Keratinocyte (primary cell): ENCODE data around the gene CNTNAP2. TPM values are rescaled to one million over a fixed set of nuclear protein-coding genes. Genes with fewer than 3 reads are reported as not detected.

Source experiments
- DNase-seq: peaks from one replicate; pipeline ENCODE4 v3.0.0-alpha.2; 2011; ENCODE audit warnings: low read depth, missing footprints, low spot score
- FAIRE-seq: peaks from 2 replicates; lab custom pipeline; 2011; peaks lifted over from hg19 to GRCh38; lab: Jason Lieb, UNC
- H2AFZ ChIP-seq: 2 replicates; pipeline ENCODE4 v1.6.0; 2012; ENCODE audit warnings: low read length, control low read depth, inconsistent platforms; ENCODE audit not compliant: control insufficient read depth
- H3K27ac ChIP-seq: 2 replicates; pipeline ENCODE4 v1.5.1; 2011; ENCODE audit warnings: low read length; ENCODE audit not compliant: control insufficient read depth, insufficient read depth
- H3K27me3 ChIP-seq: 3 replicates; pipeline ENCODE4 v1.6.0; 2011; ENCODE audit warnings: low read length; ENCODE audit not compliant: control insufficient read depth, insufficient read depth; ENCODE audit errors: extremely low read depth
- H3K36me3 ChIP-seq, 2 experiments: 2 replicates in 1 of 2; 3 replicates in 1 of 2; pipeline ENCODE4 v1.5.1; 2011; ENCODE audit warnings: low read length in 2 of 2, mild to moderate bottlenecking in 1 of 2; ENCODE audit not compliant: control insufficient read depth in 2 of 2, insufficient read depth in 2 of 2; ENCODE audit errors: extremely low read depth in 1 of 2
- H3K4me1 ChIP-seq: 3 replicates; pipeline ENCODE4 v1.5.1; 2011; ENCODE audit warnings: low read length; ENCODE audit not compliant: control insufficient read depth, insufficient read depth; ENCODE audit errors: extremely low read depth
- H3K4me2 ChIP-seq: 3 replicates; pipeline ENCODE4 v1.6.0; 2011; ENCODE audit warnings: low read depth, low read length; ENCODE audit not compliant: control insufficient read depth, insufficient read depth; ENCODE audit errors: extremely low read depth
- H3K4me3 ChIP-seq, 3 experiments: fragments of 200-600 bp in 1 of 3; sonication (generic) in 1 of 3; 2 replicates in 2 of 3; 3 replicates in 1 of 3; pipeline ENCODE4 v1.5.1; 2011 to 2016; ENCODE audit warnings: low read length in 3 of 3, mild to moderate bottlenecking in 3 of 3, control low read depth in 2 of 3, inconsistent platforms in 1 of 3, low read depth in 1 of 3, mixed read lengths in 1 of 3, mixed run types in 1 of 3, moderate library complexity in 1 of 3; ENCODE audit not compliant: control insufficient read depth in 2 of 3, insufficient read depth in 2 of 3; ENCODE audit errors: extremely low read depth in 1 of 3
- H3K79me2 ChIP-seq: 2 replicates; pipeline ENCODE4 v1.6.0; 2012; ENCODE audit warnings: low read length; ENCODE audit not compliant: control insufficient read depth, insufficient read depth
- H3K9ac ChIP-seq: 3 replicates; pipeline ENCODE4 v1.6.0; 2011; ENCODE audit warnings: low read length; ENCODE audit not compliant: control insufficient read depth, insufficient read depth; ENCODE audit errors: extremely low read depth
- H3K9me1 ChIP-seq: 3 replicates; pipeline ENCODE4 v1.6.0; 2011; ENCODE audit warnings: low read length; ENCODE audit not compliant: control insufficient read depth, insufficient read depth; ENCODE audit errors: extremely low read depth
- H3K9me3 ChIP-seq: 2 replicates; pipeline ENCODE4 v1.5.1; 2012; ENCODE audit warnings: low read depth, low read length; ENCODE audit not compliant: control insufficient read depth
- H4K20me1 ChIP-seq: 3 replicates; pipeline ENCODE4 v1.6.0; 2011; ENCODE audit warnings: low read length; ENCODE audit not compliant: control insufficient read depth, insufficient read depth; ENCODE audit errors: extremely low read depth
- CTCF ChIP-seq, 3 experiments: IDR thresholded peaks in 1 of 3; conservative IDR thresholded peaks in 1 of 3; optimal IDR thresholded peaks in 1 of 3; 2 replicates in 2 of 3; 3 replicates in 1 of 3; pipeline versions ENCODE3 to v1.5.1; 2011; ENCODE audit warnings: low read length in 3 of 3, mild to moderate bottlenecking in 3 of 3, moderate library complexity in 2 of 3, control low read depth in 1 of 3, inconsistent platforms in 1 of 3; ENCODE audit not compliant: insufficient read depth in 2 of 3; ENCODE audit errors: extremely low read depth in 1 of 3
- EZH2 ChIP-seq: IDR thresholded peaks from one replicate; pipeline ENCODE4 v1.6.1; 2012; ENCODE audit warnings: inconsistent platforms, mild to moderate bottlenecking, low read length, moderate library complexity
- dilution Hi-C: fragments of 300-500 bp; cut with MboI; formaldehyde crosslinking; loops from one replicate; pipeline ENCODE4 v1.7.0; 2020; ENCODE audit warnings: low sequenced_read_pairs; ENCODE audit not compliant: extremely low pct_ligation_motif_present
- polyA plus RNA-seq, 5 experiments: library from polyadenylated mRNA; depleted of rRNA in 3 of 5; stranded (reverse) in 3 of 5; stranded (forward) in 1 of 5; unstranded in 1 of 5; fragments of >200 nt; gene quantifications; 1 replicate in 1 of 5; 2 replicates in 3 of 5; 3 replicates in 1 of 5; pipeline versions ENCODE4 v1.2.1 to v1.2.3, GENCODE V29; 2011 to 2012; ENCODE audit warnings: missing spikeins in 2 of 5, low read depth in 1 of 5, low replicate concordance in 1 of 5

CNTNAP2 gene
- polyA plus RNA-seq, 1 donor (not counting 4 experiments of a cell fraction or from before 2014, with no cell fraction given), result 1.4 TPM

- DNase-seq (no peak), FAIRE-seq (no peak)
- Histone ChIP-seq H3K9ac (no peak overlapping the region), H3K27me3 (no peaks in the 10 kb centered on the region), H3K9me1 (no peaks in the 10 kb centered on the region), H3K79me2 (no peaks in the 10 kb centered on the region), H3K27ac (no peak overlapping the region), H3K4me1 (peaks cover 15% of the 10 kb centered on the region), H2AFZ (no peak overlapping the region), H3K9me3 (no peaks in the 10 kb centered on the region), H3K4me2 (no peak overlapping the region), H4K20me1 (no peaks in the 10 kb centered on the region), H3K36me3 (no peaks in the 10 kb centered on the region), H3K4me3 (no peak overlapping the region)
- dilution Hi-C loops, result no loop called here
- TF ChIP-seq EZH2 (no peak), CTCF (optimal IDR thresholded peaks at IDR 0.05 in 1 of 3, IDR thresholded peaks at IDR 0.05 in 1 of 3, conservative IDR thresholded peaks at IDR 0.05 in 1 of 3; ENCODE audit: extremely low read depth in 1 of 3, insufficient read depth in 2 of 3, low read length in 3 of 3) (no peak)
These were observed 2319.5 kb downstream of the CNTNAP2 start for GRCh38 chr7:148436135-148436534.

- Histone ChIP-seq H3K36me3 (no peaks in the 10 kb centered on the region), H3K27me3 (no peaks in the 10 kb centered on the region), H2AFZ (no peak overlapping the region), H3K4me1 (peaks cover 15% of the 10 kb centered on the region), H3K9me1 (no peaks in the 10 kb centered on the region), H3K9ac (no peak overlapping the region), H3K27ac (no peak overlapping the region), H3K4me3 (no peak overlapping the region), H3K9me3 (no peaks in the 10 kb centered on the region), H4K20me1 (no peaks in the 10 kb centered on the region), H3K79me2 (no peaks in the 10 kb centered on the region), H3K4me2 (no peak overlapping the region)
- DNase-seq (no peak), FAIRE-seq (no peak)
- TF ChIP-seq EZH2 (no peak), CTCF (optimal IDR thresholded peaks at IDR 0.05 in 1 of 3, IDR thresholded peaks at IDR 0.05 in 1 of 3, conservative IDR thresholded peaks at IDR 0.05 in 1 of 3; ENCODE audit: extremely low read depth in 1 of 3, insufficient read depth in 2 of 3, low read length in 3 of 3) (no peak)
- dilution Hi-C loops, result no loop called here
These were observed 2320.0 kb downstream of the CNTNAP2 start for GRCh38 chr7:148436571-148436970.
